Hepatocyte (in vitro differentiated cells): Measurements from ENCODE around the gene GSTO1. TPM values are rescaled to one million over a fixed set of nuclear protein-coding genes. Genes with fewer than 3 reads are reported as not detected.

Experiments used
- DNase-seq: peaks from one replicate; pipeline ENCODE4 v3.0.0-alpha.2; 2016; ENCODE audit warnings: low spot score
- H2AFZ ChIP-seq: fragments of 200-600 bp; sonication (generic); 2 replicates; pipeline ENCODE4 v1.6.0; 2016; ENCODE audit warnings: antibody characterized with exemption, mild to moderate bottlenecking
- H3K27ac ChIP-seq: fragments of 200-600 bp; sonication (generic); 2 replicates; pipeline ENCODE4 v1.5.1; 2016; ENCODE audit warnings: mild to moderate bottlenecking
- H3K27me3 ChIP-seq: fragments of 200-600 bp; sonication (generic); 2 replicates; pipeline ENCODE4 v1.6.1; 2016
- H3K36me3 ChIP-seq: fragments of 200-600 bp; sonication (generic); replicated peaks from 2 replicates; pipeline ENCODE4 v1.5.1; 2016; ENCODE audit warnings: low read depth; ENCODE audit not compliant: insufficient read depth
- H3K4me1 ChIP-seq: fragments of 200-600 bp; sonication (generic); 2 replicates; pipeline ENCODE4 v1.5.1; 2016; ENCODE audit warnings: mild to moderate bottlenecking, moderate library complexity; ENCODE audit not compliant: insufficient read depth
- H3K4me2 ChIP-seq: fragments of 200-600 bp; sonication (generic); 2 replicates; pipeline ENCODE4 v1.6.0; 2016
- H3K4me3 ChIP-seq: fragments of 200-600 bp; sonication (generic); 2 replicates; pipeline ENCODE4 v1.5.1; 2016; ENCODE audit warnings: mild to moderate bottlenecking
- H3K79me2 ChIP-seq: fragments of 200-600 bp; sonication (generic); 2 replicates; pipeline ENCODE4 v1.6.0; 2017; ENCODE audit warnings: mild to moderate bottlenecking
- H3K9me2 ChIP-seq: fragments of 200-600 bp; sonication (generic); replicated peaks from 2 replicates; pipeline ENCODE4 v1.6.0; 2017; ENCODE audit warnings: mild to moderate bottlenecking; ENCODE audit not compliant: insufficient read depth
- H3K9me3 ChIP-seq: fragments of 200-600 bp; sonication (generic); 2 replicates; pipeline ENCODE4 v1.5.1; 2016; ENCODE audit warnings: low read depth, mild to moderate bottlenecking
- H4K20me1 ChIP-seq: fragments of 200-600 bp; sonication (generic); 2 replicates; pipeline ENCODE4 v1.6.0; 2016; ENCODE audit warnings: mild to moderate bottlenecking; ENCODE audit not compliant: insufficient read depth, poor library complexity, severe bottlenecking
- CTCF ChIP-seq: fragments of 200-600 bp; sonication (generic); IDR thresholded peaks from 2 replicates; pipeline ENCODE4 v1.5.1; 2016; ENCODE audit warnings: antibody characterized with exemption, mild to moderate bottlenecking; ENCODE audit not compliant: poor library complexity
- EZH2 ChIP-seq: fragments of 200-600 bp; sonication (generic); IDR thresholded peaks from 2 replicates; pipeline ENCODE4 v1.6.1; 2016; ENCODE audit warnings: antibody characterized with exemption, mild to moderate bottlenecking, borderline replicate concordance
- EZH2phosphoT487 ChIP-seq: fragments of 200-600 bp; sonication (generic); IDR thresholded peaks from one replicate; pipeline ENCODE4 v1.6.1; 2018; ENCODE audit warnings: antibody characterized with exemption, mild to moderate bottlenecking, low read depth, moderate library complexity; ENCODE audit not compliant: unreplicated experiment, severe bottlenecking
- WGBS: methylation state at CpG from one replicate; pipeline ENCODE4 v1.1.6; 2016; ENCODE audit warnings: low lambda C conversion rate; ENCODE audit errors: missing lambda C conversion rate; 5-methylcytosine and 5-hydroxymethylcytosine counted together
- polyA plus RNA-seq: library from polyadenylated mRNA; unstranded; fragments of >200 nt; fragmentation: Nextera tagmentation; extraction: Ambion mirVana; gene quantifications from 2 replicates; pipeline ENCODE4 v1.2.1, GENCODE V29; 2016
- total RNA-seq: library from RNA; depleted of rRNA; stranded (reverse); fragments of >200 nt; gene quantifications from 2 replicates; pipeline ENCODE4 v1.2.3, GENCODE V29; 2014

Gene GSTO1
- total and polyA plus RNA-seq, 2 experiments from 2014 or later: 220 to 328 TPM

DNA sequence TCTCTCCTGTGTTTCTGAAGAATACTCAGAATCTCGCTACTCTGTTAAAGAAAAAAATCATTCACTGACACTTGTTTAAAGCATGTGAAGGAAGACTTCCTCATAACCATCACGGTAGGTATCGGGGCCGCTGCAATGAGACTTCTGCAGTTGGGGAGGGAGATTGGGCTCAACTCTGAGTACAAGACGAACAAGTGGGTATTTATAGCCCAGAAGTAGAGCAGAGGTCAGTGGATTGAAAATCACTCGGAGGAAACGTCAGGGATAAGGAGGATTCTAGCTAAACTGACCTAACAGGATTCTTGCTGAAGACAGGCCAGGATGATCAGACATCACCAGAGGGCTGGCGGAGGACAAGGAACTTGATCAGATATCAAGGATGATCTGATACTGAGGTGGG is 50.2 kb downstream of the GSTO1 start:
- TF ChIP-seq EZH2phosphoT487: no peak
- no peak for TF ChIP-seq EZH2
- TF ChIP-seq CTCF: no peak
- DNase-seq: no peak

DNA sequence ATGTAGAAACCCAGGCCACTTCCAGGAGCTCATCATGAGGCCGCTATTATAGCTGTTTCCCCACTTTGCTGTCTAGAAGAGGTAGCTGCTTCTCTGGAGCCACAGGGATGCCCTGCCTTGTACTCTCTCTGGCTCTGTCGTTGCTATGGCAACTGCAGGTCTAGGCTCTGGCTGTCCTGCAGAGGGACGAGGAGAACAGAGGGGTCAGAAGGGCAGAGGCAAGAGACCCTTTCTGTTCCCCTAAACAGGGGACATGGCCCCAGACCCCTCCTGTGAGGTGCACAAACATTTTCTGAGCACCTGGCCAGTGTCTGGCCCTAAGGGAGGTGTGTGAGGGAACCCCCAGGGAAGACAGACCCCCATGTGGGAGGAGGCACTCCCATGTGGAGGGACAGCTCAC is 52.2 kb downstream of the GSTO1 start:
- H3K36me3 ChIP-seq: no peaks in the 10 kb centered on the region
- H3K27ac ChIP-seq: no peak overlapping the region
- H3K9me3 ChIP-seq: no peaks in the 10 kb centered on the region
- no peak for DNase-seq
- H2AFZ ChIP-seq: no peak overlapping the region
- H3K4me2 ChIP-seq: no peak overlapping the region
- no peaks in the 10 kb centered on the region for H4K20me1 ChIP-seq
- no peaks in the 10 kb centered on the region for H3K9me2 ChIP-seq
- no peaks in the 10 kb centered on the region for H3K79me2 ChIP-seq
- TF ChIP-seq EZH2phosphoT487: no peak
- no peak for TF ChIP-seq EZH2
- TF ChIP-seq CTCF: no peak
- H3K27me3 ChIP-seq: no peaks in the 10 kb centered on the region
- H3K4me1 ChIP-seq: no peaks in the 10 kb centered on the region
- WGBS: 70% methylated on average over 3 of the region's 3 CpGs
- H3K4me3 ChIP-seq: no peak overlapping the region

More for the DNA sequence above, 50.2 kb downstream of the GSTO1 start:
- WGBS: 69% methylated on average over 8 of the region's 8 CpGs
- H3K27ac ChIP-seq: no peak overlapping the region
- no peaks in the 10 kb centered on the region for H4K20me1 ChIP-seq
- H2AFZ ChIP-seq: no peak overlapping the region
- no peaks in the 10 kb centered on the region for H3K79me2 ChIP-seq
- H3K4me3 ChIP-seq: no peak overlapping the region
- no peak overlapping the region for H3K4me2 ChIP-seq
- no peaks in the 10 kb centered on the region for H3K27me3 ChIP-seq
- H3K9me2 ChIP-seq: no peaks in the 10 kb centered on the region
- no peaks in the 10 kb centered on the region for H3K36me3 ChIP-seq
- peaks cover 7% of the 10 kb centered on the region for H3K4me1 ChIP-seq
- no peaks in the 10 kb centered on the region for H3K9me3 ChIP-seq

DNA sequence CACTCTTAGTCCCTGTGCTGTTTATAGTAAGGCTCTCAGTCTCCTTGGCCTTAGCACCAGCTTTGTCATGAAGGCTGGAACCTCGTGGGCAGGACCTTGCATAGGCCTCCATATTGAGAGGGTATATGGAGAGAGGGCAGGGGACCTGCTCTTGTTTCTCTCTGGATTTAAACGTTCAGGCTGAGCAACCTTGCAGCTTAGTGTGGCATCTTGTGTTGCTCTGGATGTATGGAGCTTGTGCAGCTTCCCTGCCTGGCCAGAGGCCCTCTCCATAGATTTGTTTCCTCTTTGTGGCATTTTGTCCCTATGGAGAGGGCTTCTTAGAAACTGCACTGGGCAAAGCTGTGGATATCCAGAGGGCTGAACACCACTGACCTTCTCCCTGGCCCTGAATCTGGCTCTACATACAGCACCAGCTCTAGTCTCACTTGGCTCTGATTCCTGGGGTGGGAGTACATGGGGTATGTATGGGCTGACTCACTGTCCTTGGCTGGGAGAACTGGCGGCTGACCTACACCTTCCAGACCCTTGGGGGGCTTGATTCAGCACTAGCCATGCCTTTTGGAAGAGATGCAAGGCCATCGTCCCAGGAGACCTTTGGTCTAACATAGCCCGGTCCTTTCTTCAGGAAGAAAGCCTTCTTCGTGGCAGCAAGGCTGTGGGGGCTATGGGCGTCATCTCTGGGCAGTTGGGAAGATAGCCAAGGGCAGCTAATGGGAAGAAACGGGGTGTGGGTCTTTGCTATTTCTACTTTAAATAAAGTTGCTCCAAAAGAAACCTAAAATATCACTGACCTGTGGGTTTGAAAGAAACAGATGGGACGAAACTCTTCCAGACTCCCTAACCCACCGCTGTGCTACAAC is 53.1 kb downstream of the GSTO1 start:
- Histone ChIP-seq H3K27ac (no peak overlapping the region), H3K9me3 (no peaks in the 10 kb centered on the region), H2AFZ (no peak overlapping the region), H3K79me2 (no peaks in the 10 kb centered on the region), H4K20me1 (no peaks in the 10 kb centered on the region), H3K27me3 (no peaks in the 10 kb centered on the region), H3K4me2 (no peak overlapping the region), H3K4me3 (no peak overlapping the region), H3K4me1 (no peaks in the 10 kb centered on the region), H3K36me3 (no peaks in the 10 kb centered on the region), H3K9me2 (no peaks in the 10 kb centered on the region)
- no peak for DNase-seq
- no peak for TF ChIP-seq EZH2phosphoT487
- TF ChIP-seq CTCF: no peak
- TF ChIP-seq EZH2: no peak
- 79% methylated on average over 10 of the region's 10 CpGs for WGBS
